HG03060 (cell line): ENCODE measurements around the gene KLF9.

ENCODE experiments used
- ATAC-seq: cut with Tn5 transposase; IDR thresholded peaks from one replicate; pipeline ENCODE4 v1.9.1; 2021; ENCODE audit warnings: low read depth, moderate number of reproducible peaks; ENCODE audit not compliant: unreplicated experiment

Gene KLF9

DNA sequence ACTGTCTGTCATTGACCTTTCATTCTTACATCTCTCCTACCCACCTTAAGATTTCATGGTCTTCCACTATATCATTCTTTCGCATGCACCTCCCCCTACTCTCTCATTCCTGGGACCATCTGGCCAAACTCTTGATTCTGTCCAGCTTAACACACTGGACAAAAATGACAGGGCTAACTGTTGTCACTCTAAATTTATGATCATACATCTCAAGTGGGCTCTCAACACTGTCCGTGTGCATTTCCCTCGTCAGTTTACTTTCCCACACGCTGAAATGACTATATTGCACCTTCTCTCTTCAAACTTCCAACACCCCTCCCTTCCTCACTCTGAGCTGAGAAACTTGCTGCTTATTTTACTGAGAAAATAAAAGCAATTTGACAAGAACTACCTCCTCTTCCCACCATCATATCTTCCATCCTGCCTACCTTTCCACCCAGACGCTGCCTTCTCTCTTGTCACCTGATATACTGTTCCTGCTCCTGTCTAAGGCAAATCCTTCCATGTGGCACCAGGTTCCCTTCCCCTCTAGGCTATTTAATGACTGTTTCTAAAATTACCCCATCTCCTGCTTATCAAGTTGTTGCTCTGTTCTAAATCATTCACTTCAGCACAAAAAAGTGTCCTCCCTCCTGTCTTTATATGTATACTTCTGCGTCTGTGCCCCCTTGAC lies 8.1 kb upstream of the KLF9 start:
- no peak for ATAC-seq

DNA sequence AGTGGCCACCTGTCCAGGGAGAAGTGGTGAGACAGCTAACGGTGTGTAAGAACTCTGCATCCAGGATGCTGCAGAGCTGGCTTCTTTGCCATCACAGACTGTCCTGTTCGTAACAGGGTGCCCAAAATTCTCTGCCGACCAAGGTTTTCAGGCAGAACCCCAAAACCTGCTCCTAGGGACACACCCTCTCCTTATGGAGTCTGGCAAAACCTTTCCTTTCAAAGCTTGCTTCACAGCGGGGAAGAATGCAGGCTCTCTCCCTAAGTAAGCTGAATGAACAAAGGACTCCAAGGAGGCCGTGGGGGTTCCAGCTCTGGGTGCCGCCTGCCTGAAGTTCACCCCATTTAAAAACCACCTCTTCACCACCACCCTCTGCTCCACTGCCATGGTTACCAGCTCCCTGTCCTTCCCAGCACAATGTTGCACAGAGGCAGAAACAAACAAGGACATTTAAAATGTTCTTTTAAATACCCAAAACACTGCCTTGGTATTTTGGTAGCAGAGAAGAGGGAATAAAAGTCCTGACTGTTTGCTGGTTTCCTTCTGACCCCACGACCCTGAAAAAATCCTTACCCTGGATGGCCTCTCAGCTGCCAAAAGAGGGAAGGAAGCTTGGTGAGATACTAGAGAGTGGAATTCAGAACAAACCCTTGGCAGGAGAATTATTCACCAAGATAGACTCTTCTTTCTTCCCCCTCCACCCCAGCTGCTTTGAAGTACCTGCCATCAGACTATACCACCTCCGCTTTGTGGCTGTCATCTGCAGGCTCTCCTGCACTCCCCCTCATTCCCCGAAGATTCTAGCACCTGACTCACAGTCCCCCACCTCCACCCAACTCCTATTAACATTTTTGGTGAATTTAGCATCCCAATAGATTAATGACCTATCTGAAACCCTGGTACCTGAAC lies 7.1 kb upstream of the KLF9 start:
- ATAC-seq, result no peak

DNA sequence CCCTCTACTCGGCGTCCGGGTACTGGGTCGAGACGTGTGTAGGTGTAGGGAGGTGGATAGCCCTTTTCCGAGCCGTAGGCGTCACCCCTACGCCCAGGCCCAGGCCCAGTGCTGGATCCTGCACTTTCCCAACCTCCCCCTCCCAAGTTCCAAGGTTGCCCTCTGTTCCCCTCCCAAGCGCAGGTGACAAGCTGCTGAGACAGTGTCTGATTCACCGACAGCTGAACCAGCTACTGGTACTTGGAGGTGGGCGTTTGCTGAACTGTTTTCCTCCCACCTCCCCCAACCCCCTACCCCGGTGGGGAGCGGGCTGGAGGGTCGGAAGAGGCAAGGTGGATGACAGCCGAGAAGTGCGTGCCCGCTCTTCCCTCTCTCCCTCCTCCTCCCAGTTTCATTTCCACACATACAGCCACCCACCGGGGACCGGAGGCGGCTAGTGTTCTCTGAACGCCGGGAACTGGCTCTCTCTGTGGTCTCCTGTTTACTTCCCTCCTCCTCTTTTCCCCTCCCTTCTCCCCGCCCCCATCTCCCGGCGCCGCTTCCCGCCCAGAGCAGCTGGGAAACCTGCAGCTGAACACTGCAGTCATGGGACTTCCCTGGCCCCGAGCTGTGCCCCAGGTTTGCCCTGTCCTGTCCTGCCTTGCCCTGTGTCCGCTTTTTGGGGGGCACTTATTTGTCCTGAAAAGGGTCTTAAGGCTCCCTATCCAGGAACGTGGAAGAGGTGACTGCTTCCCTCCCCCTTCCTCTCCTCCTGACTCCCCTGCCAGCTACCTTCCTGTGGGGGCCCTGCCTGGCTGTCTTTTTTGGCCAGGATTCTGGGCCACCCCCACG lies 6.2 kb upstream of the KLF9 start:
- ATAC-seq, result no peak

DNA sequence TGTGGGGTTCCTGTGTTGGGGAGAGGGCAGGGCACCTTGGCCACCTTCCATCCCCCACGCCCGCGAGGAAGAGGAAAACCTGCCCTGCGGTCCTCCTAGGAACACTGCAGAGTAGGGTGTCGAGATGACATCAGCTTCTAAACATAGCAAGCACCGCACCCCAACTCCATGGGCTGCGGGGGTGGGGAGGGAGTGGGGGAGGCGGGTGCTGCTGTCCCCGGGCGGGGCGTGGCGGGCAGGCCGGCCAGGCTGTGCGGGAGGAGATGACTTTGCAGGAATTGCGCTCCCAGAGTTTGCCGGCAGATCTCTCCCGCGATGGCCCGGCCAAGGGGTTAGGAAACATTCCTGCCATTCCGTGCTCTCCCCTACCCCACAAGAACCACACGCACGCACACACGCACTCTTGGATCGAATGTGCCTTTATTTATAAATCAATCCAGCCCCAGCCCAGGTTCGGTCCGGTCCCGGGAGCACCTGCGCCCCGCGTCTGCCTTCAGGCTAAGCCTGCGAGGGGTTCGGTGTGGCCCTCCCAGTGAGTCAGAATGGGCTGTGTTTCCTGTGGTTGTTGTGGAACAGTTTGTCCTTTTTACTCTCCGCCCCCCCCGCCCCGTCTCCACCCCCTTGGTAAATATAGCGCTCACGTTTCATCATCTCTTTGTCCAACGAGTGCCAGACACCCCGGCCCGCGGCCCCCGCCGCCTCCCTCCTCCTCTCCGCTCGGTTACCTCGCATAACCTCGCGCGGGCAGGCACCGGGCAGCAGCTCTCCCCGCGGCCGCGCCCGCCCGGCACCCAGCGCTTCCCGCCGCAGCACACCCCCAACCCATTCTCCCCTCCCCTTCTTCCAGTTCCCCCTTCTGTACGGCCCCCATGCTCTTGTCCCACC lies 5.3 kb upstream of the KLF9 start:
- peak; percentile 32 for ATAC-seq

DNA sequence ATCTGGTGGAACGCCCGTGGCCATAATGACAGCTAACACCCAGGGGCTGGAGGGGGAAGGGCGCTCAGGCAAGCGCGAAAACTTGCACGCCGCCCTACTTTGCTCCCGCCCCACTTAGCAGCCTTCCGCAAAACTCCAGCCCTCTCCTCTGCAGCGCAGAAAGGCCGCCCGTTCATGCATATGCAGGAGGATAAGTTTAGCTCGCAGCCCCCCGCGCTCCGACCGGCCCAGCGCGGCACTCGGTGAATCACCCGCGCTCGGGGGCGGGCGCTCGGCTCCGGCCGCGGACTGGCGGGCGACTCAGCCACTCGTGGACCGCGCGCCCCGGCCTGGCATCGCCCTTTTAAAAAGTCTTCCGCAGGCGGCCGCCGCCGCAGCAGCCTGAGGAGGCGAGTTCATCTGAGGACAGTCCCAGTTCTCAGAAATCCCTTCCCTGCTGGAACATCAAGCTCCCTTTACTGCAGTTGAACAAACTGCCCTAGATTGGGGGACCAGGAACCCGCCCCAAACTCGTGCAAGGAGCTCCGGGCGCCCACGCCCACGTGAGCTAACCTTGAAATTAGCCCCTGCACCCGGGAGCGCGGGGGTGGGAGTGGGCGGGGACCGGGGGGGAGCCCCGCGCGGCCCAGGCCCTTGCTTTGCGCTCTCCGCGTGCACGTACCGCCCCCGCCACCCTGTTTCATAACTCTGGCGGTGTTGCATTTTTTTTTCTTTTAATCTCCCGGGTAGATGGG lies 4.5 kb upstream of the KLF9 start:
- peak; percentile 39 for ATAC-seq

DNA sequence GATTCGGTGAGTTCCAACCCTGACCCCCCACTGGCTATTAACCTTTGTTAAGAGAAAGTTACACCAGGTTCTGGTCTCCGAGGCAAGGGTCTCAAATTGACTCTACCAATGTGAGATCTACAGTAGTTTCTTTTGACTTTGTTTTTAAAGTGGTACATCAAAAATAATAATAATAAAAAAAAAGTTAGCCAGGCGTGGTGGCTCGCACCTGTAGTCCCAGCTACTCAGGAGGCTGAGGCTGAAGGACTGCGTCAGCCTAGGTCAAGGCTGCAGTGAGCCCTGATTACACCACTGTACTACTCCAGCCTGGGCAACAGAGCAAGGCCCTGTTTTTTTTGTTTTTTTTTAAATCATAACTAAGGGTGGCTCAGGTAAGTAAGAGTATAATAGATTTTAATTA lies 1.0 kb upstream of the KLF9 start:
- ATAC-seq, result no peak

DNA sequence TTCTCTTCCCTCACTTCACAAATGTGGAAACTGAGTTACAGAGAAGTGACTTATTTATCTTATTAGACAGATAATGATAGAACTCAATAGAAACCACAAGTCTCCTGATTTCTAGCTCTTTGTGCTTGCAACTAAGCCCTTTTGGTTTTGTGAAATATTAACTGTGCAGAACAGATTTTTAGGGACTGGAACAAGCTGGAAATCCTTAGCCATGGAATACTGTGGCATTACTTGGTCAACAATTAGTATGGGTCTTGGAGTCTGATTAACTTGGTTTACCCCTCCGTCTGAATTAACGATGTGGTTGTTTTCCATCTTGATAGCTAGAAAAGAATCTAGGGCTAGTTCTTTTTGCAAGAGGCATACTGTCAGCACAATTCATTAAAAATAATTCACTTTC lies 584 bp upstream of the KLF9 start:
- no peak for ATAC-seq

DNA sequence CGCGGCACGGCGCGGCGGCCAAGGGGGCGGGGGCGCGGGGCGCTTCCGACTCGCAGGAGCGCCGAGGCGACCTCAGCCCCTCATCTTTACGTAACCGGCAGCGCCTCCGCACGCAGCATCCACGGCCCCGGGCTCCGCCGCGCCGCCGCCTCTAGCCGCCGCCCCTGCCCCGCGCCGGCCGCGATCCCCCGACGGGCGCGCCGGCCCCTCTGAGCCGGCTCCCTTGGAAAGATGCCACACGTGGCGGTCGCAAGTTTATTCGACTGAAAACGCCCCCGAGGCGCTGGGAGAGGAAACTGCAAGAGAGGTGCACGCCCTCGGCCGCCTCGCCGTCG lies 1.0 kb downstream of the KLF9 start:
- ATAC-seq, result peak; percentile 14

DNA sequence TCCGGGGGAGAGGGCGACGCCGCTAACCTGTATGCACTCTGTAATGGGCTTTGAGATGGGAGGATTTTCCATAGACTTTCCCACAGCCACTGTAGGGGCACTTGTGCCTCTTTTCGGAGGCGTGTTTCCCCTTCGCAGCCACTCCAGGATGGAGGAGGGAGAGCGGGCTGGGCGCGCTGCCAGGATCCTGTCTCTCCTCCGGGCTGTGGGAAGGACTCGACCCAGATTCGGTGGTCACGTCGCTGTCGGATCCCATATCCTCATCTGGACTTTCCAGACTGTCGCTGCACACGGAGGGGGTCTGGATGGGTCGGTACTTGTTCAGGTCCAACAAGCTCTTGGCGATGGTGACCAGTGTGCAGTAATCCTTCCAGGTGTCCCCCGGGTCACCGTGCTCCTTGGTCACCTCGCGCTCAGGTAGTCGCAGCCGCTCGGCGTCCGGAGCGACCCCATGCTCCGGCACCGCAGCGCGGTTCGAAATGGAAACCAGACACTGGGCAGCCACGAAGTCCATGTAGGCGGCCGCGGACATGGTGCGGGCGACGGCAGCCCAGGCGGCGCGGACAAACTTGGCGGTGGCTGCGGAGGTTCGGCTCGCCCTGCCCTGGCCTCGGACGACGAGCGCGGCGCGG lies 1.5 kb downstream of the KLF9 start:
- ATAC-seq, result no peak

DNA sequence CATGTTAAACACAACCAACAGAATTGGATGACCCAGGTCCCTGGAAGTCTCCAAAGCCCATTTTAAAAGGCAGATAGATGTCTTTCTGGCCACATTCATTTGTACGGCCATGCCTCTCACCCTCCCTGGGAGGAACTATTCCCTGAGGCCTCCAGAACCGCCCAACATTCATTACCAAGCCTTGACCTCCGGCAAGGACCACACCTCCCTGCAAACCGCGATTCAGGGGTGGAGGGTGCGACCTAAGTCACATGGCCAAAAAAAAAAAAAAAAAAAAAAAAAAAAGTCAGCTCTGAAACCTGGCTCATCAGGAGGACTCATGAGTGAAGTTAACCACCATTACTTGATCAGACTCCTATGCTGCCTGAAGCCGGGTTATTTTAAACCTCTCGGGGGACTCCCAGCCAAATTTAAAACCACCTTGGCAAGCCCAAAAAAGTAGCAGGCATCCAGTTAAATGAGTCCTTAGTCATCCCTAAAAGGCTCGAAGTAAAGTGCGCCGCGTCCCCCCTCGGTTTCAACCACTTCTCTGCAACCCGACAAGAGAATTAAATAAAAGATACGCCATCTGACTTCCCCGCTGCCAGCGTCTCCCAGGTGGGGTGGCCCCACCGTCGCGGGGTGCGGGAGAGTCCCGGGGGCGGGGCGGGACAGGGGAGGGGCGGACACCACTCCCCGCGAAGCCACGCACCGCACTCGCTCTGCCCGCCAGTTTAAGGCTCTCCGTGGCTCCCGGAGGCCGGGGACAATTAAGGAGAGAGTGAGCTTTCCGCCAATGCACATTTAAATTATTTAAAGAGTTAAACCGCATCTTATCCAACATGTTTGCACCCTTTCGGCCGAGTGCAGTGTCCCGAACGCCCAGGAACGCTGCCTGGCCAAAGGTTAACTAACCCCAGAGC lies 2.3 kb downstream of the KLF9 start:
- ATAC-seq, result peak; percentile 32

DNA sequence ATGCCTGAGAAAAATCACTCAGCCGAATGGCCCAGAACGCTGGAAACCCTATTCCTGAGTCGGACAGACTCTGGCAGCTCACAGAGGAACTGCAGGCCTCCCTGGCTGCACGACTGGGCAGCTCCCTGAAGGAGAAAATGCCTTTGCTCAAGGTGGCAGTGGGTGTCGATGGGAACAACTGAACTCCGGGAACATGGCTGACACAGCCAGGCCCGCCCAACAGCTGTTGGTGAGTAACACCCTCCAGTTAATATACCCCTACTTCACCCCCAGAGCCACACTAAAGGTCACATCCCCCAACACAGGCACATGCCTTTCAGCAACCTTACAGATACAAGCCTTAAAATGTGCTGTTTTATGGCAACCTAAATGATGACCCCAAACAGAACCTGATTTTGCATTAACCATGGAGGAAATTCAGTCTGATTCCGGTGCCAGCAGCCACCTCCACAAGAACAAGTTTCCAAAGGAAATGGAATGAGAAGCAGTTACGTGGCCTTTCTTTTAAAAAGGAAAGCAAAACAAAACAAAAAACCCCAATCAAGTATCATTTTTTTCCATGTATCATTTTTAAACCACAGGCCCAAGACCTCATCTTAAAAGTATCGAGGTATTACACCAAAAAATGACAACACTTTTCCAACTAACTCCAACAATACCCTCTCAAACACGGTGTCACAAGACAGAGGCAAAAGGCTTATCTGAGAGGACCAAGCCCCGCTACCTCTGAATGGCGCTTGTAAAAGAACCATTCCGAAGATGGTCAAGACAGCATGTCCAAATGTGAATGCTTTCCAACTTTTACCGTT lies 3.1 kb downstream of the KLF9 start:
- ATAC-seq, result no peak

DNA sequence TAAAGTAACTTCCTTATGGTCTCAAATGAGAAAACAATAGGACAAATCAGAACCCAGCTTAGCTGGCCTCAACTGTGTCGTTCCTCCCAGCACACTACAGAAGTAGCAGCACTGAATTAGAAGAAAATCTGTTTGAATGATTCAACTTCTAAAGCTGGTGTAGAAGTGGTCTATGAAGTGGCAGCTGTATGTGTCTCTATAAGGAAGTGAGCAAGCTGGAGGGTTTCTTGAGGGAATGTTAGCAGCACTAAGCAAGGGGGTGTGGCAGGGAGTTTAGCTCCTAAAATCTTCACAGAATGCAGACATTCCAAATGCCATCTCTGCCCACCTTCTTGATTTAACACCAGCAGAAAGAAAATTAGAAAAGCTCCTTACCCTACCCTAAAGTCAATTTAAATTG lies 4.1 kb downstream of the KLF9 start:
- ATAC-seq, result no peak

DNA sequence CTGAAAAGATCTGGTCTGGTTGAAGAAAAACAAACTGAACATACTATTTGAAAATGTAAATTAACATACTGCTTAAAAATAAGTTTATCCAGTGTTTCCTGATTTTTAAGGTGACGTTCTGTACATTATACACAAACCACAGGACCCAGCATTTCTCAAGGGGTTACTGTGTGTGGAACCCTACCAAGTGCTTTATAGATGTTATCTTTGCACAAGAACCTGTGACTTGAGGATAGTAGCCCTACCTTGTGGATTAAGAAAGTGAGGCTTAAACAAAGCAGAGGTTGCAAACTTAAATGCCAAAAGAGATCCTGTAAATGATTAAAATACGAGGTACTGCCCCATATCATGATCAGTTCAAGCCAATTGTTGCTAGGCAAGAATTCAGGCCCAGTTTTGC lies 4.7 kb downstream of the KLF9 start:
- no peak for ATAC-seq

DNA sequence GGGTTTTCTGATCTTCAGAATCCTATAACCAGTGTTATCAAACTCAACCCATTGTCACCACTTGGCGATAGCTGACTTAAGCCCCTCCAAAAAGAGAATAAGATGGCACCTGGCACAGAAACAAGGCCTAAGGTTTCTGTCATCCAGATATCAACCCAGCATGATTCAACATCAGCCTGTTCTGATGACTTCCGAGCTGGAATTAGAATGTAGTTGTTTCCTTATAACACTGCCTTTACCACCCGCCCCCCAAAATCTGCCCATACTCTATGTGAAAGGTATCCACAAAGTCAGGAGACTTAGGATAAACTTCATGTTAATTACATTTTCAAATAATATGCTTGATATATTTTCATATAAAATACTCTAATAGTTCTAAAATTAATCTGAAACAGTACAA lies 5.2 kb downstream of the KLF9 start:
- no peak for ATAC-seq

DNA sequence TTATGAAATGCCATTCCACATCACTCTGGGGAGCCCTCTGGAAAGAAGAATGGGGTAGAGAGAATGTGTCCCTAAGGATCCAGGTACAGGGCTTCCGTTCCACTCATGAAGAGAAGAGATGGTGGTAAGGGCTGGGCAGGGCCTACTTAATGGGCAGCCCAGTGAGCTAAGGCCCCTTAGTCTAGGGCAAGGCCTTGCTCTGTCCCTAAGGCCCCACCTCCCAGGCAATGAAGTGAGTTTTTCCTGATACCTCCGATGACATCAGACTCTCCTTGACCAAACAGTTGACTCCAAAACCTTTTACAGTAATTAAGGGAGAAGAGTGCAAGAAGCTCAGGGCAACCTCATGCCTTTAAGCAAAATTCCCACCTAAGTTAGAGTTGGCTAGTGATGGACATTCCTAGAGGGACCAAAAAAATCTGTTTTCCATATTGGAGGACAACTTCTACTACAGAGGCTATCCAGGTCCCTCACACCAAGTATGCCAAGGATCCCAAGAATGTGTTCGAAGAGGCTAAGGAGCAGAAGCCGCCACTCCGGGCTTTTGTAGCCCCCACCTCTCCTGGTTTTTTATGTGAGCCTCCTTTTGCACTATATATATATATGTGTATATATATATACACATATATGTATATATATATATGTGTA lies 5.9 kb downstream of the KLF9 start:
- ATAC-seq, result no peak

DNA sequence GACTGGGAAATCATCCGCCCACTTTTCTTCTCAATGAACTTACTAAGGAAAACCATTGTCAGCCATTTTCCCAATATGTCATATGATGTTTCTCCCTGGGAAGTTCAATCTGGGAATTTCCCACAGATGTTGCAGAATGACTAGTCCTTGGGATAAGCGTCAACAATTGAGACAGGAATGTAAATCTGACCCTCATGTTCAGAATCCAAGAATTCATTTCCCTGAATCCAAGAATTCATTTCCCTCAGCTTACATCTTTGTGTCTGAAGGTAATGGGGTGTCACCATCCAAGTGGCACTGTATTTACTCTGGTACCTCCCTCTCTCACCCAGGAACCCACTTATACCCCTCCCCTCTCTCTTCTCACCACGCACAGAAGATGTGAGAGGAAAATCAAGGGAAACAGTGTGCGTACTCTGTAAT lies 7.4 kb downstream of the KLF9 start:
- ATAC-seq, result no peak

DNA sequence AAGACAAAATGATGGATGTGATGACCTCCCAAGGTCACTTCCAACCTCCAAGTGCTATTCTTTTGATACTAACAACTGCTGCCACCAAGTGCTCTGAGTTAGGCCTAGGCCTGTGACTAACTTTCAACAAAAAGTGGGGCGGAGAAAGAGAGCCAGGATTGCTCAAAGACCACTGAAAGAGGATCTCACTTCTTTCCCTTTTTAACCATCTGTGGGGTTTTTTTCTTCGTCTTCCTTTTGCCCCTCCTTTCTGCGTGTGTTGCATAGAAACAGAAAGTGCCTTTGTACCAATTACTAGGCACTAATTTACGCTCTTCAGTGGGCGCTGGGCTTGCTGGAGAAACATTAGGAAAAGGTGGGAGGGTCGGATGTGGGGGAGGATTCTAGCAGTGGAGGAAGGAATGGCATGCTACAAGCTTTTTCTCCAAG lies 8.0 kb downstream of the KLF9 start:
- ATAC-seq, result peak; percentile 78
